ENCODE data around the gene OR13C3.
"Not testable (repeated sequence)": the region's sequence is repeated elsewhere in the genome, so short reads cannot be mapped to it uniquely, and the experiment has no call there.

Gene OR13C3

GRCh38 chr9:104536756-104537155 is at the start of gene OR13C3:
TSS of gene OR13C3 (minus strand) at chr9:104536856. CDS start at chr9:104536723, 133 bp downstream.
- intact Hi-C loops (cut with DNase I) = no loop called here
- DNase-seq = no peak

- DNase-seq = no peak
- intact Hi-C loops (cut with DNase I) = no loop called here
Observed at GRCh38 chr9:104580562-104580961, 43.9 kb upstream of the OR13C3 start.

GRCh38 chr9:104577263-104577662 is 40.6 kb upstream of the OR13C3 start:
- no peak for DNase-seq
- intact Hi-C loops (cut with DNase I) = no loop called here

GRCh38 chr9:104575456-104575855 is 38.8 kb upstream of the OR13C3 start:
- no peak for DNase-seq
- intact Hi-C loops (cut with DNase I) = no loop called here

GRCh38 chr9:104572612-104573011 is 36.0 kb upstream of the OR13C3 start:
- intact Hi-C loops (cut with DNase I) = no loop called here
- no peak for DNase-seq

GRCh38 chr9:104568868-104569267 is 32.2 kb upstream of the OR13C3 start, which contains the start of gene OR13C8:
TSS of gene OR13C8 (plus strand) at chr9:104569168. CDS start at chr9:104569168, 0 bp downstream.
- intact Hi-C loops (cut with DNase I) = no loop called here
- DNase-seq = no peak

- intact Hi-C loops (cut with DNase I) = no loop called here
- no peak for DNase-seq
Observed at GRCh38 chr9:104564358-104564757, 27.7 kb upstream of the OR13C3 start.

- peak in 1 of 10 donors; percentile 13 for DNase-seq
- intact Hi-C loops (cut with DNase I) = no loop called here
Observed at GRCh38 chr9:104556830-104557634, 20.4 kb upstream of the OR13C3 start.

GRCh38 chr9:104555521-104555920 is 18.9 kb upstream of the OR13C3 start:
- DNase-seq = no peak
- intact Hi-C loops (cut with DNase I) = no loop called here

- DNase-seq = no peak
- intact Hi-C loops (cut with DNase I) = no loop called here
Observed at GRCh38 chr9:104553261-104553660, 16.6 kb upstream of the OR13C3 start.

GRCh38 chr9:104544644-104545043 is 8.0 kb upstream of the OR13C3 start:
- intact Hi-C loops (cut with DNase I) = no loop called here

GRCh38 chr9:104539275-104539674 is 2.6 kb upstream of the OR13C3 start:
- no peak for DNase-seq
- intact Hi-C loops (cut with DNase I) = no loop called here

More at GRCh38 chr9:104544644-104545043, 8.0 kb upstream of the OR13C3 start:
- no peak for DNase-seq

GRCh38 chr9:104527109-104527508 is 9.5 kb downstream of the OR13C3 start, which contains the start of gene OR13C4:
TSS of gene OR13C4 (minus strand) at chr9:104527209. CDS start at chr9:104527209, 0 bp downstream.
- DNase-seq = no peak
- intact Hi-C loops (cut with DNase I) = no loop called here

- intact Hi-C loops (cut with DNase I) = not testable (repeated sequence)
- DNase-seq = peak in 1 of 10 donors; percentile 64
Observed at GRCh38 chr9:104520241-104520640, 16.4 kb downstream of the OR13C3 start.

GRCh38 chr9:104514901-104515300 is 21.8 kb downstream of the OR13C3 start:
- no peak for DNase-seq
- intact Hi-C loops (cut with DNase I) = no loop called here

- no peak for DNase-seq
- intact Hi-C loops (cut with DNase I) = no loop called here
Observed at GRCh38 chr9:104506565-104506964, 30.1 kb downstream of the OR13C3 start.

- no peak for DNase-seq
- intact Hi-C loops (cut with DNase I) = no loop called here
Observed at GRCh38 chr9:104503963-104504362, 32.7 kb downstream of the OR13C3 start, which contains the start of gene OR13F1. TSS of gene OR13F1 (plus strand) at chr9:104504263. CDS start at chr9:104504263, 0 bp downstream.

- no peak for DNase-seq
- intact Hi-C loops (cut with DNase I) = no loop called here
Observed at GRCh38 chr9:104503440-104503839, 33.2 kb downstream of the OR13C3 start.

GRCh38 chr9:104494808-104495207 is 41.8 kb downstream of the OR13C3 start:
- no peak for DNase-seq
- intact Hi-C loops (cut with DNase I) = no loop called here

All from posterior cingulate gyrus (tissue), 11 donors.